ENCODE results near the gene EIF1.
"Not testable (repeated sequence)": the region's sequence is repeated elsewhere in the genome, so short reads cannot be mapped to it uniquely, and the experiment has no call there.

The EIF1 gene

DNA sequence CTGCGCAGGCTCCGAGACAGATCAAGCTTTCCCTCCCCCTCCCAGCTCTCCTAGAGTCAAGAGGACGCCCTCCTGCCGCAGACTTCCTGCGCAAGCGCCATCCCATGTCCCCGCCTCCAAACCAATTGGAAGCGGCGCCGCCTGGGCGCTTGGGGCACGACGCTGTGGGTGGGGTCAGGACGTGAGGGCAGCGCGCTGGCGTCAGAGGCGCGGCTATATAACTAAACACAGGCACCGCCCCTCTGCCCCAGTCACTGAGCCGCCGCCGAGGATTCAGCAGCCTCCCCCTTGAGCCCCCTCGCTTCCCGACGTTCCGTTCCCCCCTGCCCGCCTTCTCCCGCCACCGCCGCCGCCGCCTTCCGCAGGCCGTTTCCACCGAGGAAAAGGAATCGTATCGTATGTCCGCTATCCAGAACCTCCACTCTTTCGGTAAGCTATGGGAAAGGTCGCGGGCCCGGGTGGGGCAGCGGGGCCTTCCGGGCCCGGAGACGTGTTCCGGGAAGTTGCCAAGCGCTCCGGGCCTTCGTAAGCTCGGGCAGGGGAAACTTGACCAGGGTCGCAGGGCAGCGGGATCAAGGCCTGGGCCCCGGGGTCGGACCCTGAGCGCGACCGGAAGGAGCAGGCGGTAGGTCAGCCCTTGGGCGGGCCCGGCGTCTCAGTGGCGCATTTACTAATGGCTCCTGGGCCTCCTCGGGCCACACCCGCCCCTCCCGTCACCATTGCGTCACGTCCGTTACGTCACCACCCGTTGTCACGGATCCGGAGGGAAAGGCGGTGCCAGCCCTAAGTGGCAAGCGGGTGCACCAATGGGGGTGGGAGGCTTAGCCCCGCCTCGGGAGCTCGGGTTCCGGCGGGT lies at the start of gene EIF1:
EIF1 (plus strand) TSS at position 245 of the 856 bp plus-strand sequence; CDS start at position 399, 154 bp downstream.
- peak; percentile 100 for DNase-seq

- no peak for DNase-seq
Observed at GRCh38 chr17:41638941-41639340, 49.7 kb upstream of the EIF1 start.

- DNase-seq: no peak
Observed at GRCh38 chr17:41639492-41640473, 48.9 kb upstream of the EIF1 start.

GRCh38 chr17:41640596-41640995 lies 48.1 kb upstream of the EIF1 start:
- DNase-seq: not testable (repeated sequence)

DNA sequence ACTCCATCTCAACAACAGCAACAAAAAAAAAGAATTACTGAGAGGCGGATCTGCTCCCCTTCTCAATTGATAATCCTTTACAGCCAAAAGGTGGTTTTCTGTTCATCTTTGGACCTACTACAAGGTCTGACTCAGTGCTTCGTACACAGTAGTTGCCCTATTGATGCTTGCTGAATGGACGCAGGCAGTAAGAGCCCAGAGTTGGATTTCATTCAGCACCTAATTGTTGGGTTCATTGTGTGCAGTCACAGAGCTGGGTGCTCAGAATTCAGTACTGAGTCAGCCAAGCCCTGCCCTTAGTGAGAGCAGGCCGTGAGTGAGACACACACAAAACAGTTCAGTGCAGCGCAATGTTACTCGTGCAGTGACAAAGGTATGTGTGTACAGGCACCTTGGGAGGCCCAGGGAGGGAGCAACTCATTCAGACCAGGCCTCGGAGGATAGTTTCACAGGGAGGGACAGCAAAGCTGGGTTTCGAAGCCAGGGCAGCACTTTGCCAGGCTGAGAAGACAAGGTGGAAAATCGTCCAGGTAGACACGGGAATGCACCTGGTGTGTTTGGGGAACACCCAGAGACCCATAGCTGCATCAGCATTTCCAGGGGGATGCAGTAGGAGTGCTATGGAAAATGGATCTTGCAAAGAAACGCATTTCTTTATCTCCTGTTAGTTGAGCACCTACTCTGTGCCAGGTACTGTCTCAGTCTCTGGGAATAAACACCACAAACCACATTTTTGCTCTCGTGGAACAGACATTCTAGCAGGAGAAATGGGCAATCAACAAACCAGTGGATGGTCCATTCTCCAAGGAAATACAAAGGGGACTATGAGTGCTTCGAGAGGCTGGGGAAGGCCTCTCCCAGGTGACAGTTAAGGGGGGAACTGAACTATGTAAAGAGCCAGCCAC lies 46.2 kb upstream of the EIF1 start:
- no peak for DNase-seq

DNA sequence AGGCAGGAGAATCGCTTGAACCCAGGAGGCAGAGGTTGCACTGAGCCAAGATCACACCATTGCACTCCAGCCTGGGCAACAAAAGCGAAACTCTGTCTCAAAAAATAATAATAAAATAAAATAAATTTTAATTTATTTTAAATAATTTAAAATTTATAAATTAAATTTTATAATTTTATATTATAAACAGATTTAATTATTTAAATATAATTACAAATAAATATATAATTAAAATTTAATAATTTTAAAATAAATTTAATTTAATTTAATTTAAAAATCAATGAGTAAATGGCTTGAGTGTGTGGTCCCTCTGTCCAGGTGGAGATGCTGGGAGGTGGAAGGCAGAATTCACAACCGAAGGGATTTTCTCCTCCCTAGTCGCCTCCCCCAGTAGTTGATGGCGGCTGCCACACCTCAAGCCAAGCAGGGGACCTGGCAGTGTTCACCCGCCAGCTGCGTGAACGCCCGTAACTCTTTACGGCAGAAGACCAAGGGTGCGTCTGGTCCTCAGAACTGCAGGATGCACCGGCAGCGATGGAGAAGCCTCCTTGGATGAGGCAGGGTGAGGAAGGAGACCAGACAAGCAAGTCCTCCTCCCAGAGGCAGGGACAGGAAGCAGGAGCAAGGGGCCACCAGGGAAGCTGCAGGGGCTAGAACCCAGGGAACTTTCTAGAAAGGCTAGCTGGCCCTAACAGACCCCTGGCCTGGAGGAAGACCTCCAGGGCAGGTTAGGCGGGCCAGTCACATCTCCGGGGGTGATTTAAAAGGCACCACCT lies 41.5 kb upstream of the EIF1 start:
- DNase-seq: no peak

DNA sequence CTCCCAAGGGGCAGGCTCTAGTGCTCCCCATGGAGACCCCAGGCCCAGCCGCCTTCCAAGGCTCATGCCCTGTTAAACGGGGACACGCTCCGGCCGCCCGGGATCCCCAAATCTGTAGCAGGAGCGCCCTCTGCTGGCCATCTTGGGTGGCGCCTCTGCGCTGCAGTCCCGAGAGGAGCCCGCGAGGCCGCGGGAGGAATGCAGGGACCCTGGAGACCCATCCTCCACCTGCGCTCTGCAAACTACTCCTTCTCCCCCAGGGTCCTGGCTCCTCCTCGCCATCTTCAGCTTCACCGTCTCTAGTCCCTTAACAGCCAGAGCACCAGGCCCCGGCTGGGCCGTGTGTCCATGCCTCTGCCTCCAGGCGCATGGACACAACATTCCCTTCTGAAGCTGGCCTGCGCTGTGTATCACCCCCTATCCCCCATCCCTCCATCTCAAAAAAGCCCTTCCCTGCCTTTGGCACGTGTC lies 40.7 kb upstream of the EIF1 start:
- DNase-seq: peak; percentile 85 to 88

- DNase-seq: peak; percentile 80 to 82
Observed at GRCh38 chr17:41648411-41649195, 40.1 kb upstream of the EIF1 start.

DNA sequence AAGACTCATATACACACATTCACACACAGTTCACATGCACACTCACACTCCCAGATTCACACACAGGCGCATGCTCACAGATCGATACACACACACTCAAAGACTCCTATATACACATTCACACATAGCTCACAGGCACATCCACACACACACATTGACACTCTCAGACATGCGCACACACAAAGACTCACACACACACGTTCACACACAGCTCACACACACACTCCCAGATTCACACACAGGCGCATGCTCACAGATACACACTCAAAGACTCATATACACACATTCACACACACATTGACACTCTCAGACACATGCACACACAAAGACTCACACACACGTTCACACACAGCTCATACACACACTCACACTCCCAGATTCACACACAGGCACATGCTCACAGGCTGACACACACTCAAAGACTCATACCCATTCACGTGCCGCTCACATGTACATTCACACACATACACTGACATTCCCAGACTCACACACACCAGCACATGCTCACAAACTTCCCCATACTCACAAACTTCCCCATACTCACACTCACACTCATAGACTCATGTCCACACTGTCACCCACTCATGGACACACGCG lies 38.7 kb upstream of the EIF1 start:
- DNase-seq: no peak

GRCh38 chr17:41650794-41651624 lies 37.7 kb upstream of the EIF1 start:
- no peak for DNase-seq

- no peak for DNase-seq
Observed at GRCh38 chr17:41651625-41652460, 36.8 kb upstream of the EIF1 start.

DNA sequence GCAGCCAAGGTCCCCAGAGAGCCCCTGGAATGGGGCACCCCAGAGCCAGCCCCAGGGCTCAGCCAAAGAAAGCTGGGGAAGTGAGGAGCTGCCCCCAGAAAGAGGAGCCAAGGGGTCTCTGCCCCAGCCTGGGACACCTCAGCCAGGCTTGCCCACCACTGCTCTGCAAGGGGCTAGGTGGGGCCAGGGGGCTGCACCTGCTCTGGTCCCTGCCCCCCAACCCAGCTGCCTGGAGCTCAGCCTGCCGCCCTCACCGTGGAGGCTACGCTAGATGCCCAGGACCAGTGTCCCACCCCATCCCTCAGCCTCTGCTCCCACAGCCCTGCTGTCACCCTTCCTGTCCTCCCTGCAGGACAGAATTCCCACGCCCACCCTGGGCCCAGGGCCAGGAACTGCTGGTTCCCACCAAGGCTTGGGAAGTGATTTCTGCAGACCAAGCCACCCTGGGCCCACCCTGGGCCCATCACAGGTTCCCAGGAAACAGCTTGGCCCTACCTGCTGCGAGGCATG lies 36.2 kb upstream of the EIF1 start:
- DNase-seq: no peak

- no peak for DNase-seq
Observed at GRCh38 chr17:41653421-41653820, 35.3 kb upstream of the EIF1 start.

DNA sequence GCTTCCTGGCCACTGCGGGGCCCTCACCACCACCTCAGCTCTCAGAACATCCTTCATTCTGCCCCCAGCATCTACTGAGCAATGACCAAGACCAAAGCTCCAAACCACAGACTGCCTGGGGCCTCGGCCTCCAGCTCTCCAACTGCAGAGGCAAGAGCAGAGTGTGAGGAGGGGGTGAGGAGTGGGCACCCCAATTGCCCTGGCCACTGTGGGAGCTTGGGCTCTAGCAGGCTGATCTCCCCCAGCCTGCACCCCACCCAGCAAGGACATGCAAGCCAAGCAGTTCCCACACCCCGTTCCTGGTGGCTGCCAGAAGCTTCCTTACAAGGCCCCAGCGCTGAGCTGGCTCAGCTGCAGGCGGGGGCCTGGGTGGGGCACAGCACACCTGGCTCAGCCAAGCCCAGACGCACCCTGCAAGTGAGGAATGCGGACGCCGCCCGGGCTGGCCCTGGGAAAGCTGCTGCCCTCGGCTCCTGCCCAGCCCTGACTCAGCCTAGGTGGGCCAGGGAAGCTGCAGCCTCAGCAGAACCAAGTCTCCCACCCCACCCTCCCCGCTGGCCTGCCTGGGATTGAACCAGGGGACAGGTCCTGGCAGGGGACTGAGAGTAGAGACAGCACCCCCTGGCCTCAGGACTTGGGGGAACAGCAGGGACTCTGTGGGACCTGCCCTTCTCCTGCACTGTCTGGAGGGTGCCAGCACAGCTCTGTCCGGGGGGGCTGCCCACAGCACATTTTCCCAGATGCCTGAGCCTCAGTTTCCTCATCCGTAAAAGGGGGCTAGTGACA lies 34.6 kb upstream of the EIF1 start:
- no peak for DNase-seq

- DNase-seq: no peak
Observed at GRCh38 chr17:41654678-41655607, 33.7 kb upstream of the EIF1 start.

DNA sequence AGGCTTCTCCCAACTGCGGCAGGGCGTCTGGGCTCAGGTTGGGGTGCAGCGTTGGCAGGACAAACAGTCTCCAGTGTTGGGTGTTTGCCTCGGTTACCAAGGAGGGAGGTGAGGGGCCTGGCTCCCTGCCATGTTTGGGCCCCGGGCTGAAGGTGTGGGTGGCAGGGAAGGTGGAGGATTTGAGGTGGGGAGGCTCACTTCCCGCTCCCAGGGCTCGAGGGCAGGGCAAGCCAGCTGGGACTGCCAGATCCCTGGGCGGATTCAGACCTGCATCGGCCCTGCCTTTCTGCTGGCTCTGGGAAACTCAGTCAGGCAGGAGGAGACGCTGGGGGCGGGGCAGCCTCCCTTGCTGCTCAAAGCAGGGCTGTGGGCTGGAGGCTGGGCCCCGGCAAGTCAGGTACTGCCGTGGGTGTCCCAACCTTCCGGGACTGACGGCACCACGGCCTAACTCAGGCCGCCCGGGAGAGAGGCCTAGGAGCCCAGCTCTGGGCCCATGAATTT lies 33.0 kb upstream of the EIF1 start:
- DNase-seq: no peak

Measured in NCI-H2081 (cell line).